Dendritic cell treated with granulocyte-macrophage colony-stimulating factor and Interleukin-4, amounts not matched to agents 40 ng/mL and 50 ng/mL, for 4 days (primary cell): ENCODE data around the gene FGFR2.

Source experiments
- H3K27ac Mint-ChIP-seq: one replicate; pipeline ENCODE4 v1.8.0; 2022; ENCODE audit warnings: mild to moderate bottlenecking, mixed read lengths
- H3K27me3 Mint-ChIP-seq: one replicate; pipeline ENCODE4 v1.8.0; 2022; ENCODE audit warnings: mild to moderate bottlenecking, mixed read lengths
- H3K36me3 Mint-ChIP-seq: one replicate; pipeline ENCODE4 v1.8.0; 2022; ENCODE audit warnings: low read depth, mixed read lengths
- H3K4me1 Mint-ChIP-seq: one replicate; pipeline ENCODE4 v1.8.0; 2022; ENCODE audit warnings: low read depth, mixed read lengths
- H3K4me3 Mint-ChIP-seq: one replicate; pipeline ENCODE4 v1.8.0; 2022; ENCODE audit warnings: mild to moderate bottlenecking, moderate library complexity, mixed read lengths
- H3K9me3 Mint-ChIP-seq: one replicate; pipeline ENCODE4 v1.8.0; 2022; ENCODE audit warnings: mixed read lengths
- intact Hi-C: fragments of 100-400 bp; cut with micrococcal nuclease; formaldehyde crosslinking; loops from one replicate; pipeline ENCODE4 v1.15.0; 2022

FGFR2 gene

GRCh38 chr10:121509112-121509511, 89.1 kb downstream of the FGFR2 start:
- Mint-ChIP-seq H3K9me3 (no peaks in the 10 kb centered on the region), H3K4me1 (no peaks in the 10 kb centered on the region), H3K27ac (no peak overlapping the region), H3K27me3 (no peaks in the 10 kb centered on the region), H3K4me3 (no peak overlapping the region), H3K36me3 (no peaks in the 10 kb centered on the region)
- intact Hi-C loops: no loop called here

DNA sequence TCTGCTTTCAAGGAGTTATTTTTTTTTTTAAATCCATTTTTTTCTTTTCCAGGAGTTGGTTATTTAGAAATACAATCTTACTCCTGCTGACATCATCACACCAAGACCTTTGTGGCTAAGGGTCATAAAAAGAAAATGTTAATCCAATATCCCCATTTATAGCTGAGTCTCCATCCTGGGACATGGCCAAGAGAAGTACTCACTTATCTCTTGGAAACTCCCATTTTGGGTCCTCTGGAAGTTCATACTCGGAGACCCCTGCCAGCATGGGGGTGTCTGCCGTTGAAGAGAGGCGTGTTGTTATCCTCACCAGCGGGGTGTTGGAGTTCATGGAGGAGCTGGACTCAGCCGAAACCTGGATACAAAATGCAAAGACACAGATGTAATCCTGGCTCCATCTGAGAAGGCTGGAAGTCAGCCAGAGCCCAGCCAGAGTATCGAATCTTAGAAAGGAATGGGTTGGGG, 94.6 kb downstream of the FGFR2 start:
- Mint-ChIP-seq H3K27me3 (no peaks in the 10 kb centered on the region), H3K9me3 (no peaks in the 10 kb centered on the region), H3K36me3 (no peaks in the 10 kb centered on the region), H3K4me1 (no peaks in the 10 kb centered on the region), H3K27ac (no peak overlapping the region), H3K4me3 (no peak overlapping the region)
- intact Hi-C loops: no loop called here

GRCh38 chr10:121501796-121502195, 96.4 kb downstream of the FGFR2 start:
- H3K36me3 Mint-ChIP-seq: no peaks in the 10 kb centered on the region
- no peaks in the 10 kb centered on the region for H3K27me3 Mint-ChIP-seq
- no peak overlapping the region for H3K27ac Mint-ChIP-seq
- H3K9me3 Mint-ChIP-seq: no peaks in the 10 kb centered on the region
- intact Hi-C loops: no loop called here
- no peaks in the 10 kb centered on the region for H3K4me1 Mint-ChIP-seq
- no peak overlapping the region for H3K4me3 Mint-ChIP-seq

DNA sequence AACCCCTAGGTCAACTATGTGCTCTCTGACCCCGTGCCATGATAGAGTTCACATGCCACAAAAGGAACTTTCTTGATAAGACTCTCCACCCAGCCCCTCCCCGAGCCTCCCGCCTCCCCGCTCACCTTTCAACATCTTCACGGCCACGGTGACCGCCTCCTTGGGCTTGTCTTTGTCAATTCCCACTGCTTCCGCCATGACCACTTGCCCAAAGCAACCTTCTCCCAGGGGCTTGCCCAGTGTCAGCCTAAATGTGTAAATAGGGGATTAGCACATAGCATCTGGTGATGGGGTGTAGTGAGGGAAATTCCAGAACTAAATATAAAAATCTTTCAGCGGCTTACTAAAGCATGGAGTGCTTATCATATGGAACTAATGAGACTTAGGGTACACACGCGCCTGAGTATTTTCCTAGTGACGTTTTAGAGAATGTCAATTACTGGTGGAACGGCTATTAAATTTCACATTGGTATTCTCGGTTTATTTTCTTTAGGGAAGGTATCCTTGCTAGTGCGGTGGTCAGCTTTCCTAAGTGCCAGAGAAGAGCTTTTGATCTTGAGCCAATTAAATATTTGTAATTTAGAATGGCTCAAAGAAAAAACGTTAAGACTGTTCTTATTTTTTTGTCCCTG, 97.4 kb downstream of the FGFR2 start:
- no peak overlapping the region for H3K27ac Mint-ChIP-seq
- H3K36me3 Mint-ChIP-seq: no peaks in the 10 kb centered on the region
- no peaks in the 10 kb centered on the region for H3K27me3 Mint-ChIP-seq
- no peak overlapping the region for H3K4me3 Mint-ChIP-seq
- intact Hi-C loops: no loop called here
- no peaks in the 10 kb centered on the region for H3K9me3 Mint-ChIP-seq
- no peaks in the 10 kb centered on the region for H3K4me1 Mint-ChIP-seq

- Mint-ChIP-seq H3K27me3 (no peaks in the 10 kb centered on the region), H3K4me1 (no peaks in the 10 kb centered on the region), H3K9me3 (no peaks in the 10 kb centered on the region), H3K4me3 (no peak overlapping the region), H3K36me3 (no peaks in the 10 kb centered on the region), H3K27ac (no peak overlapping the region)
- intact Hi-C loops: no loop called here
These were observed 100.5 kb downstream of the FGFR2 start for GRCh38 chr10:121497513-121498470.

GRCh38 chr10:121495719-121496118, 102.5 kb downstream of the FGFR2 start:
- no peaks in the 10 kb centered on the region for H3K27me3 Mint-ChIP-seq
- H3K4me3 Mint-ChIP-seq: no peak overlapping the region
- no peaks in the 10 kb centered on the region for H3K4me1 Mint-ChIP-seq
- H3K9me3 Mint-ChIP-seq: no peaks in the 10 kb centered on the region
- no peaks in the 10 kb centered on the region for H3K36me3 Mint-ChIP-seq
- H3K27ac Mint-ChIP-seq: no peak overlapping the region
- intact Hi-C loops: no loop called here

- Mint-ChIP-seq H3K9me3 (no peaks in the 10 kb centered on the region), H3K27ac (no peak overlapping the region), H3K4me1 (no peaks in the 10 kb centered on the region), H3K4me3 (no peak overlapping the region), H3K36me3 (no peaks in the 10 kb centered on the region), H3K27me3 (no peaks in the 10 kb centered on the region)
- intact Hi-C loops: no loop called here
These were observed 103.9 kb downstream of the FGFR2 start for GRCh38 chr10:121494296-121494695.

DNA sequence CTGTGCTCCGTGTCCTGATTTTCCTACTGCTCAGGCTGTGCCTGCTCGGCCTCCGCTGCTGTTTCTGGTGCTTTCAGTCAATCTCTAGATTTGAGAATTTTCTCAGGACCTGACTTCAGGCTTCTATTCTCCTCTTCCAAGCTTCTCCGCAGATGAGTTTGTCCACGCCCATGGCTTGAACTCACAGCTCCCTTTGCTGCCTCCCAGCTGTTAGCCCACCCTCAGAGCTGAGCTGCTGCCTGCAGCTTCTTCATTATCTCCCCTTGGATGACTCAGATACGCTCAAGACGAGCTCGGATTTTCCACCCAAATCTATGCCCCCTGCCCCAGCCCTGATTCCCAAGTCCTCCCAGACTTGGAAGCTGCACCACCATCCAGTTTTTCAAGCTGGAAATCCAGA, 104.7 kb downstream of the FGFR2 start:
- Mint-ChIP-seq H3K9me3 (no peaks in the 10 kb centered on the region), H3K27me3 (no peaks in the 10 kb centered on the region), H3K4me1 (no peaks in the 10 kb centered on the region), H3K36me3 (no peaks in the 10 kb centered on the region), H3K4me3 (no peak overlapping the region), H3K27ac (no peak overlapping the region)
- intact Hi-C loops: no loop called here

DNA sequence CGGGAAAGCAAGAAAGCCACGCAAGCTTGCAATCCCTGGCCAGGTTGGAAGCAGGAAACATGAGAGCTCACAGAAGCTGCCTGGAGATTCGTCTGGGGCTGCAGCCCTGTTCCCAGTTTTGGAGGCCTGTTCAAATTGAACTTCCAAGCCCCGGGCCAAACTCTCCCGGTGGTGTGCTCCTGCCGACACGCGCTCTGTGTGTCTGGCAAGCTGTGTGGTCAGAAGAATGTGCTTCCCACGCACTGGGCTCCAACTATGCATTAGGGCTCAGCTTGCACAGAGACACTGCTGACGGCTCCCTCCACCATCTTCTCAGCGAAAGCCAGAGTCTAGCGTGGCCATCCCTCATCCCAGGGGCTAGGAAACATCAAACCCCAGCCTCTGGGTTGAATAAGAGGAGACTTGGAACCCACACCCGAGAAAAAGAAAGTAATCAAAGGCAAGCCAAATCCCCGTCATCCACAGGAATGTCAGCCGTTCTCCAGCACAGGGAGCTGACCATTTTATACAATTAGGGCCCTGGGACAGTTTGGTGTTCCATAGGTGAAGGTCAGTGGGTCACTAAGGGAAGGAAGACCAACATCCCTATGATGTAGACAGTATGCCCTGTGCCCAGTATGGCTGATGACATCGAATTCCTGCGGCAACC, 107.2 kb downstream of the FGFR2 start:
- Mint-ChIP-seq H3K27ac (no peak overlapping the region), H3K9me3 (no peaks in the 10 kb centered on the region), H3K36me3 (no peaks in the 10 kb centered on the region), H3K4me1 (no peaks in the 10 kb centered on the region), H3K4me3 (no peak overlapping the region), H3K27me3 (no peaks in the 10 kb centered on the region)
- intact Hi-C loops: no loop called here

DNA sequence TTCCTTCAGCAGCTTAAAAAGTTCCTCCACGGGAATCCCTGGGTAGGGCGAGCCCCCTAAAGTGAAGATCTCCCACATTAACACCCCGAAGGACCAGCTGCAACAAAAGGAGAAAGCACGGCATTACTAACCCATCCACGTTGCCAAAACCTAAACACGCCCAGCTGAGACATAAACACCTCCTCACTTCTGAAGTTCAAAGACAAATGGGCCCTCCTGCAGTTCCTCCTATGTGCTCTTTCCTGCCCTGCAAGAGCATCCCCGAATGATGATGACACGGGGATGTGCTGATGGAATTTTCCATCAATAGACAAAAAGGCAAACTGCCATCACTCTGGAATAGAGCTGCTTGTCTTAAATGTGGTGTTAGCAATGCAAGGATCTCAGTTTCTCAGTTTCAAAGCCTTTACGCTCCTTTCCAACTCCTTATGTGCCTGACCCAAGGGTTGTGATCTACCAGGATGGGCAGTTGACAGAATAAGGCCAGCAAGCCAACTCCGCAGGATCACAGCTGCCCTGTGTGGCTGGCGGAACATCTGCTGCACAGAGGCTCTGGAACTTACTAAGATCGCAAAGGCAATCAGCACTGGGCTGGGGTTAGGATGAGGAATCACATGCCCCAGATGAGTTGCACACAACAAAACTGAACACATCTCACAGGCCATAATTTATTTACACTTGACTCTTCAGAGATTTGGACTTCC, 112.7 kb downstream of the FGFR2 start:
- no peak overlapping the region for H3K27ac Mint-ChIP-seq
- H3K4me3 Mint-ChIP-seq: no peak overlapping the region
- H3K36me3 Mint-ChIP-seq: no peaks in the 10 kb centered on the region
- no peaks in the 10 kb centered on the region for H3K27me3 Mint-ChIP-seq
- no peaks in the 10 kb centered on the region for H3K9me3 Mint-ChIP-seq
- H3K4me1 Mint-ChIP-seq: no peaks in the 10 kb centered on the region
- intact Hi-C loops: no loop called here

GRCh38 chr10:121484816-121485215, 113.4 kb downstream of the FGFR2 start:
- intact Hi-C loops: no loop called here
- Mint-ChIP-seq H3K9me3 (no peaks in the 10 kb centered on the region), H3K36me3 (no peaks in the 10 kb centered on the region)

GRCh38 chr10:121484401-121484800, 113.8 kb downstream of the FGFR2 start:
- intact Hi-C loops: no loop called here
- Mint-ChIP-seq H3K27ac (no peak overlapping the region), H3K4me3 (no peak overlapping the region)

More at GRCh38 chr10:121484816-121485215, 113.4 kb downstream of the FGFR2 start:
- Mint-ChIP-seq H3K4me1 (no peaks in the 10 kb centered on the region), H3K27me3 (no peaks in the 10 kb centered on the region), H3K27ac (no peak overlapping the region), H3K4me3 (no peak overlapping the region)

GRCh38 chr10:121481180-121481579, 117.1 kb downstream of the FGFR2 start:
- intact Hi-C loops: no loop called here
- Mint-ChIP-seq H3K9me3 (no peaks in the 10 kb centered on the region), H3K27me3 (no peaks in the 10 kb centered on the region), H3K36me3 (no peaks in the 10 kb centered on the region), H3K4me1 (no peaks in the 10 kb centered on the region), H3K27ac (no peak overlapping the region), H3K4me3 (no peak overlapping the region)

More at GRCh38 chr10:121484401-121484800, 113.8 kb downstream of the FGFR2 start:
- Mint-ChIP-seq H3K27me3 (no peaks in the 10 kb centered on the region), H3K4me1 (no peaks in the 10 kb centered on the region), H3K9me3 (no peaks in the 10 kb centered on the region), H3K36me3 (no peaks in the 10 kb centered on the region)
